HEK293 (cell line): Measurements from ENCODE around the gene ANAPC5.

ENCODE experiments used
- CTCF ChIP-seq: fragments of 450-650 bp; formaldehyde crosslinking; IDR thresholded peaks from 2 replicates; pipeline ENCODE4 v1.5.1; 2016; ENCODE audit warnings: missing biosample characterization, missing genetic modification characterization
- PBX3 ChIP-seq: sonication (generic); formaldehyde crosslinking; IDR thresholded peaks from 2 replicates; pipeline ENCODE4 v1.8.1; 2022; ENCODE audit warnings: mild to moderate bottlenecking, moderate library complexity, missing genetic modification reagents
- ZNF785 ChIP-seq: fragments of 450-650 bp; formaldehyde crosslinking; IDR thresholded peaks from 2 replicates; pipeline ENCODE4 v1.5.1; 2016; ENCODE audit warnings: missing biosample characterization, missing genetic modification characterization
- ZNF837 ChIP-seq: fragments of 450-650 bp; formaldehyde crosslinking; IDR thresholded peaks from 2 replicates; pipeline ENCODE4 v1.5.1; 2016; ENCODE audit warnings: missing biosample characterization, missing genetic modification characterization

GRCh38 chr12:121366063-121366459 is 13.8 kb upstream of the ANAPC5 start:
- TF ChIP-seq CTCF (tag by site-specific recombination) (no peak), ZNF837 (tag by site-specific recombination) (no peak), PBX3 (CRISPR knock-in tag) (no peak), ZNF785 (tag by site-specific recombination) (no peak)
